Mesenchymal stem cell (in vitro differentiated cells and primary cell): ENCODE data around the gene ALDH6A1.
A peak's percentile ranks its signal among the peaks of the same experiment; 100 is the strongest.

Experiments
- DNase-seq: peaks from one replicate; pipeline ENCODE4 v3.0.0-alpha.2; 2013
- H2AFZ ChIP-seq: one replicate; pipeline ENCODE4 v1.6.1; 2013; ENCODE audit warnings: low read depth, mild to moderate bottlenecking, control low read depth, inconsistent platforms, low read length, moderate library complexity
- H2AK5ac ChIP-seq: 2 replicates; pipeline ENCODE4 v1.6.1; 2013; ENCODE audit warnings: low read length, moderate library complexity, mild to moderate bottlenecking, inconsistent platforms; ENCODE audit not compliant: severe bottlenecking
- H2BK120ac ChIP-seq: one replicate; pipeline ENCODE4 v1.6.1; 2013; ENCODE audit warnings: low read depth, mild to moderate bottlenecking, inconsistent platforms, low read length, moderate library complexity
- H2BK12ac ChIP-seq, 2 experiments: one replicate each; pipeline ENCODE4 v1.6.1; 2013; ENCODE audit warnings: inconsistent platforms in 2 of 2, low read length in 2 of 2, mild to moderate bottlenecking in 2 of 2, moderate library complexity in 2 of 2, control low read depth in 1 of 2
- H2BK15ac ChIP-seq: one replicate; pipeline ENCODE4 v1.6.1; 2013; ENCODE audit warnings: mild to moderate bottlenecking, low read depth, inconsistent platforms; ENCODE audit not compliant: poor library complexity, severe bottlenecking
- H2BK5ac ChIP-seq: 2 replicates; pipeline ENCODE4 v1.6.1; 2013; ENCODE audit warnings: low read depth, mild to moderate bottlenecking, low read length, control low read depth, inconsistent platforms; ENCODE audit not compliant: poor library complexity, severe bottlenecking
- H3K14ac ChIP-seq, 2 experiments: one replicate each; pipeline ENCODE4 v1.6.1; 2013; ENCODE audit warnings: inconsistent platforms in 2 of 2, low read length in 2 of 2, control low read depth in 1 of 2, mild to moderate bottlenecking in 1 of 2, moderate library complexity in 1 of 2
- H3K18ac ChIP-seq, 2 experiments: one replicate each; pipeline ENCODE4 v1.6.1; 2013; ENCODE audit warnings: inconsistent platforms in 2 of 2, low read length in 2 of 2, control low read depth in 1 of 2, low read depth in 1 of 2, mild to moderate bottlenecking in 1 of 2
- H3K23ac ChIP-seq, 2 experiments: one replicate each; pipeline ENCODE4 v1.6.1; 2013; ENCODE audit warnings: inconsistent platforms in 2 of 2, low read length in 2 of 2, mild to moderate bottlenecking in 2 of 2, moderate library complexity in 2 of 2, control low read depth in 1 of 2
- H3K27ac ChIP-seq: 2 replicates; pipeline ENCODE4 v1.5.1; 2013; ENCODE audit warnings: mild to moderate bottlenecking, moderate library complexity, low read length, control low read depth, inconsistent platforms; ENCODE audit not compliant: poor library complexity, severe bottlenecking
- H3K27me3 ChIP-seq, 2 experiments: 2 replicates each; pipeline versions ENCODE4 v1.6.1 to v1.7.0; 2013; ENCODE audit warnings: low read length in 2 of 2, mild to moderate bottlenecking in 2 of 2, moderate library complexity in 2 of 2, control low read depth in 1 of 2, inconsistent platforms in 1 of 2; ENCODE audit not compliant: control insufficient read depth in 1 of 2, insufficient read depth in 1 of 2
- H3K36me3 ChIP-seq, 2 experiments: 2 replicates each; pipeline versions ENCODE4 v1.6.1 to v1.7.0; 2013; ENCODE audit warnings: low read length in 2 of 2, control low read depth in 1 of 2, inconsistent platforms in 1 of 2, low read depth in 1 of 2, mild to moderate bottlenecking in 1 of 2; ENCODE audit not compliant: insufficient read depth in 2 of 2, control insufficient read depth in 1 of 2
- H3K4ac ChIP-seq, 2 experiments: one replicate each; pipeline ENCODE4 v1.6.1; 2013; ENCODE audit warnings: inconsistent platforms in 2 of 2, low read length in 2 of 2, mild to moderate bottlenecking in 2 of 2, moderate library complexity in 2 of 2, control low read depth in 1 of 2, low read depth in 1 of 2
- H3K4me1 ChIP-seq: 2 replicates; pipeline ENCODE4 v1.6.1; 2013; ENCODE audit warnings: low read depth, low read length, control low read depth; ENCODE audit not compliant: control insufficient read depth, insufficient read depth
- H3K4me2 ChIP-seq: 2 replicates; pipeline ENCODE4 v1.6.1; 2013; ENCODE audit warnings: low read length, mild to moderate bottlenecking, inconsistent platforms; ENCODE audit not compliant: poor library complexity, severe bottlenecking
- H3K4me3 ChIP-seq, 2 experiments: 2 replicates each; pipeline versions ENCODE4 v1.5.1 to v1.7.0; 2013; ENCODE audit warnings: low read length in 2 of 2, mild to moderate bottlenecking in 2 of 2, control low read depth in 1 of 2, low read depth in 1 of 2; ENCODE audit not compliant: insufficient read depth in 1 of 2
- H3K79me1 ChIP-seq: replicated peaks from 2 replicates; pipeline ENCODE4 v1.6.1; 2013; ENCODE audit warnings: mild to moderate bottlenecking, control low read depth, low read length, inconsistent platforms; ENCODE audit not compliant: poor library complexity, severe bottlenecking
- H3K9ac ChIP-seq: 2 replicates; pipeline ENCODE4 v1.7.0; 2013; ENCODE audit warnings: mild to moderate bottlenecking, low read length, moderate library complexity
- H3K9me3 ChIP-seq: 2 replicates; pipeline ENCODE4 v1.7.0; 2013; ENCODE audit warnings: mild to moderate bottlenecking, low read length; ENCODE audit not compliant: control insufficient read depth
- H4K8ac ChIP-seq: one replicate; pipeline ENCODE4 v1.6.1; 2013; ENCODE audit warnings: inconsistent platforms, mild to moderate bottlenecking, low read length, moderate library complexity
- H4K91ac ChIP-seq: one replicate; pipeline ENCODE4 v1.6.1; 2013; ENCODE audit warnings: mild to moderate bottlenecking, low read length, inconsistent platforms
- WGBS: methylation state at CpG from one replicate; pipeline ENCODE4 v1.1.7; 2013; ENCODE audit warnings: mixed read lengths; 5-methylcytosine and 5-hydroxymethylcytosine counted together

The ALDH6A1 gene

DNA sequence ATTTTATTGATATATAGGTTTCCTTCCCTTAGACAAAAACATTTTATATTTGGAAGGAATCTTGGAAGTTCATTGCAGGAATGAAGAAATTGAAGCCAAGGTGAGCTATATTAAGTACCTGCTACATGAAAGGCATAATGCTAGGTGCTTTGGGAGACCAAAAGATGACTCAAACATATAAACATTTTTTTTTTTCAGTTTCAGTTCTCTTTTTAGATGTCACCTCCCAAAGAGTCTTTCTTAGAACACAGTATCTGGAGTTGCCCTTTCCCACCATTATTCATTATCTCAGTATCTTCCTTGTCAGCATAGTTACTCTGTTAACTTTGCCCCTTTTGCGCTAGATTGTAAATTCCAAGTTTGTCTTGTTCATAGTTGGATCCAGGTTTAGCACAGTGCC is 1.6 kb upstream of the ALDH6A1 start:
- Histone ChIP-seq H3K14ac (no peak overlapping the region), H3K4me1 (peaks cover 4% of the 10 kb centered on the region), H3K4me2 (no peak overlapping the region), H3K36me3 (peaks cover 0 to under 1% of the 10 kb centered on the region in 2 experiments), H3K4ac (no peak overlapping the region), H2BK5ac (no peak overlapping the region), H2AK5ac (no peak overlapping the region), H4K8ac (no peak overlapping the region), H3K79me1 (peaks cover 15% of the 10 kb centered on the region), H4K91ac (no peak overlapping the region), H2BK120ac (no peak overlapping the region), H3K9me3 (no peaks in the 10 kb centered on the region), H3K18ac (no peak overlapping the region), H2BK15ac (no peak overlapping the region), H3K4me3 (peak overlapping the region in 1 of 2 experiments; percentile 94), H2BK12ac (no peak overlapping the region), H3K27ac (no peak overlapping the region), H3K23ac (no peak overlapping the region), H3K9ac (peak overlapping the region; percentile 95), H2AFZ (no peak overlapping the region), H3K27me3 (no peaks in the 10 kb centered on the region)
- no peak for DNase-seq
- WGBS = no CpG with 5 or more reads among the region's 1 CpG

DNA sequence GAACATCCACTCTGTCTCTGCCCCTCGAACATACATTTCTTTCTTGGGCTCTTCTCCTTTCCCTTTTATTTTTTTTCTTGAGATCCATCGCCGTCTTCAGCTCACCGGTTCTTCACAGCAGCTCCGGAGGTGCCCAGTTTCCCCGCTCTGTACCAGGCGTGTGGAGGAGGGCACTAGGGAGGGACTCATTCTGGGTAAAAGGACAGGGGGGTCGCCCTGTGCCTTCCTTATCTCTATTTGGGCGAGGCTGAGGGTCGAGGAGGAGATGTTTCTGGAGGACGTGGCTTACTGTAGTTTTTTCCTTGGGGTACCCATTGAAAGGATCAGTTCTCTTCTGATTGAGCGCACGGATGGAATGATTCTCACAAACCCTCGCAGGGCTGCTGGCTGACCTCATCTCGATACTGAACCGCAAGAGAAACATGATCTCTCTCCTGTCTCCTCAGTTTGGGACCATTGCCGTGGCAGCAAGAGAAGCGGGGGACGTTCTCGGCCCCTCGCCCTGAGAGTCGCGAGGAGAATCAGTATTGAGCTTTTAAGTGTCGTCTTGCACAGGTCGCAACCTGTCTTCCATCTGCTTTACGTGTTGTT is 889 bp upstream of the ALDH6A1 start:
- Histone ChIP-seq H3K4ac (peak overlapping the region in 1 of 2 experiments; percentile 11), H3K4me2 (peak overlapping the region; percentile 77), H2AFZ (peak overlapping the region; percentile 64), H2BK12ac (no peak overlapping the region), H3K27me3 (no peaks in the 10 kb centered on the region), H3K36me3 (no peaks in the 10 kb centered on the region), H4K91ac (no peak overlapping the region), H4K8ac (no peak overlapping the region), H3K4me3 (peak overlapping the region; percentile 63 to 94), H2AK5ac (no peak overlapping the region), H3K79me1 (peaks cover 15% of the 10 kb centered on the region), H3K18ac (peak overlapping the region in 1 of 2 experiments; percentile 14), H3K9me3 (no peaks in the 10 kb centered on the region), H2BK120ac (no peak overlapping the region), H3K9ac (peak overlapping the region; percentile 95), H3K23ac (no peak overlapping the region), H2BK5ac (no peak overlapping the region), H3K27ac (peak overlapping the region; percentile 57), H3K14ac (no peak overlapping the region), H3K4me1 (peaks cover 4% of the 10 kb centered on the region), H2BK15ac (no peak overlapping the region)
- WGBS = 2% methylated on average over 25 of the region's 26 CpGs
- peak; percentile 67 for DNase-seq

DNA sequence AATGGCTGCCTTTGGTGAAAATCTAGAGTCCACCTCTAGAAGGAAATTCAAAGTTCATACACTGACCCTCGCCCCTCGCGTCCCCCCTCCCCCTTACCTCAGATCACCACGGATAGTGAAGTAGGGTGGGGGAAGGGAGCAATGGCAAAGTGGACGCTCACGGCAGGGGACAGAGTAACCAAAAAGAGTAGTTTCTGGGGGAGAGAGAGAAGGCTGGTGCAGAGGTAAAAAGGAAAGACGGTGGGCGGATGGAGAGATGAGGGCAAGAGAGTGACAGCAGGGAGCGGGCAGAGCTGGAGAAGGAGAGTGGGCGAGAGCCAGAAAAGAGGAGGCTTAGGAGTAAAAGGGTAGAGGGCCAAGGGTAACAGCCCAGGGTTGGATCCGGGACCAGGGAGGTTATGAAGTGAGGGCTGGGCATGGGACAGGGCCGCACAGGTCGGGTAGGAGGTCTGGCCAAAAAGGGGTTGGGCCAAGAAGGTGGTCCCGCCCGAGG is 423 bp downstream of the ALDH6A1 start:
- H3K4me3 ChIP-seq = peak overlapping the region; percentile 85 to 97
- no peaks in the 10 kb centered on the region for H3K9me3 ChIP-seq
- peaks cover 4% of the 10 kb centered on the region for H3K4me1 ChIP-seq
- no peak overlapping the region for H2BK12ac ChIP-seq
- H3K14ac ChIP-seq = peak overlapping the region in 1 of 2 experiments; percentile 66
- H2BK5ac ChIP-seq = no peak overlapping the region
- peak overlapping the region; percentile 35 to 72 for H3K18ac ChIP-seq
- H3K9ac ChIP-seq = peak overlapping the region; percentile 90
- peaks cover 8% of the 10 kb centered on the region for H3K79me1 ChIP-seq
- H2AFZ ChIP-seq = peak overlapping the region; percentile 100
- H3K4ac ChIP-seq = no peak overlapping the region
- peak overlapping the region in 1 of 2 experiments; percentile 74 for H3K23ac ChIP-seq
- no peaks in the 10 kb centered on the region for H3K27me3 ChIP-seq
- peak overlapping the region; percentile 17 for H2BK15ac ChIP-seq
- no peak overlapping the region for H4K91ac ChIP-seq
- no peaks in the 10 kb centered on the region for H3K36me3 ChIP-seq
- no peak overlapping the region for H2AK5ac ChIP-seq
- H3K4me2 ChIP-seq = peak overlapping the region; percentile 91
- under 1% methylated on average over 10 of the region's 15 CpGs for WGBS
- no peak overlapping the region for H3K27ac ChIP-seq
- H4K8ac ChIP-seq = peak overlapping the region; percentile 43
- DNase-seq = no peak
- no peak overlapping the region for H2BK120ac ChIP-seq

GRCh38 chr14:74083161-74083560 is 1.1 kb downstream of the ALDH6A1 start:
- Histone ChIP-seq H3K14ac (no peak overlapping the region), H2AK5ac (no peak overlapping the region), H3K36me3 (no peaks in the 10 kb centered on the region), H3K4me1 (peaks cover 4% of the 10 kb centered on the region), H3K4me2 (peak overlapping the region; percentile 91), H2AFZ (no peak overlapping the region), H3K18ac (no peak overlapping the region), H2BK15ac (no peak overlapping the region), H2BK120ac (no peak overlapping the region), H3K27ac (no peak overlapping the region), H3K9me3 (no peaks in the 10 kb centered on the region), H3K79me1 (peaks cover 8% of the 10 kb centered on the region), H2BK5ac (no peak overlapping the region), H3K4me3 (peak overlapping the region in 1 of 2 experiments; percentile 97), H2BK12ac (no peak overlapping the region), H3K23ac (no peak overlapping the region), H4K91ac (no peak overlapping the region), H4K8ac (no peak overlapping the region), H3K9ac (peak overlapping the region; percentile 90), H3K27me3 (no peaks in the 10 kb centered on the region), H3K4ac (no peak overlapping the region)
- peak; percentile 13 for DNase-seq
- WGBS = 89% methylated on average over 2 of the region's 3 CpGs
